K562 (cell line): Measurements from ENCODE around the gene P2RX3. TPM values are rescaled to one million over a fixed set of nuclear protein-coding genes. Genes with fewer than 3 reads are reported as not detected.

ENCODE experiments used
- IFI16 ChIP-seq: fragments of 250-450 bp; sonication (Bioruptor Pico); IDR thresholded peaks from 2 replicates; pipeline ENCODE4 v2.1.2; 2022; ENCODE audit warnings: mild to moderate bottlenecking, inconsistent platforms
- ZNF583 ChIP-seq: fragments of 250-450 bp; sonication (Bioruptor Pico); IDR thresholded peaks from 2 replicates; pipeline ENCODE4 v1.4.0; 2020
- polyA plus RNA-seq, 8 experiments: library from polyadenylated mRNA; depleted of rRNA in 4 of 8; stranded (reverse) in 5 of 8; unstranded in 3 of 8; fragments of >200 nt; fragmentation: Nextera tagmentation in 2 of 8; fragmentation: Illumina TruSeq in 1 of 8; extraction: Ambion mirVana in 2 of 8; extraction: Trizol in 1 of 8; gene quantifications; 2 replicates each; pipeline versions ENCODE4 v1.2.1 to v1.2.3, GENCODE V29; 2011 to 2014; ENCODE audit warnings: inconsistent platforms in 1 of 8, missing spikeins in 1 of 8
- total RNA-seq, 7 experiments: library from RNA; depleted of rRNA in 6 of 7; stranded (reverse); fragments of >200 nt in 6 of 7; fragmentation: Illumina TruSeq in 2 of 7; extraction: Trizol in 2 of 7; gene quantifications; 2 replicates each; pipeline versions ENCODE4 v1.2.1 to v1.2.3, GENCODE V29; 2011 to 2021; ENCODE audit warnings: low replicate concordance in 1 of 7
- TF ChIP-seq, protein P1 (sequence below): fragments of 200-600 bp; sonication (generic); IDR thresholded peaks from one replicate; pipeline ENCODE4 v1.6.1; 2012; ENCODE audit warnings: mild to moderate bottlenecking, low read depth, low read length, inconsistent platforms

P2RX3 gene
- total and polyA plus RNA-seq, 9 of the 15 experiments (the other 6 are each of a cell fraction or from before 2014, with no cell fraction given) = not detected

DNA sequence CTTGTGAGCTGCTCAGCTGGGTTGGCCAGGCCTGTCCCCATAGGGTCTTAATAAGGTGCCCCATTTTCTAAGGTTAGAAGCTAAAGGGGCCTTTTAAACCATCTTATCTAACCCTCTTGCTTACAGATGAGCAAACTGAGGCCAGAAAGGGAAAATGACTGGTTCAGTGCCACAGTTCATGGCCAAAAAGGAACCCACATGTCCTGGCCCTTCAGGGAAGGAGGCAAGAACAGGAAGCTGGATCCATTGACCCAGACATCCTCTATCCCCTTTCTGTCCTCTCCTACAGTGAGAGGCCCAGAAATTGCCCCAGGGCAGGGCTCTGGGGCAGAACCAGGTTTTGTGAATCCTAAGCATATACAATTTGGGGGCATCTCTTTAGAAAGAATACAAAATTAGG lies 32.8 kb downstream of the P2RX3 start (continued):
- TF ChIP-seq, protein P1, sequence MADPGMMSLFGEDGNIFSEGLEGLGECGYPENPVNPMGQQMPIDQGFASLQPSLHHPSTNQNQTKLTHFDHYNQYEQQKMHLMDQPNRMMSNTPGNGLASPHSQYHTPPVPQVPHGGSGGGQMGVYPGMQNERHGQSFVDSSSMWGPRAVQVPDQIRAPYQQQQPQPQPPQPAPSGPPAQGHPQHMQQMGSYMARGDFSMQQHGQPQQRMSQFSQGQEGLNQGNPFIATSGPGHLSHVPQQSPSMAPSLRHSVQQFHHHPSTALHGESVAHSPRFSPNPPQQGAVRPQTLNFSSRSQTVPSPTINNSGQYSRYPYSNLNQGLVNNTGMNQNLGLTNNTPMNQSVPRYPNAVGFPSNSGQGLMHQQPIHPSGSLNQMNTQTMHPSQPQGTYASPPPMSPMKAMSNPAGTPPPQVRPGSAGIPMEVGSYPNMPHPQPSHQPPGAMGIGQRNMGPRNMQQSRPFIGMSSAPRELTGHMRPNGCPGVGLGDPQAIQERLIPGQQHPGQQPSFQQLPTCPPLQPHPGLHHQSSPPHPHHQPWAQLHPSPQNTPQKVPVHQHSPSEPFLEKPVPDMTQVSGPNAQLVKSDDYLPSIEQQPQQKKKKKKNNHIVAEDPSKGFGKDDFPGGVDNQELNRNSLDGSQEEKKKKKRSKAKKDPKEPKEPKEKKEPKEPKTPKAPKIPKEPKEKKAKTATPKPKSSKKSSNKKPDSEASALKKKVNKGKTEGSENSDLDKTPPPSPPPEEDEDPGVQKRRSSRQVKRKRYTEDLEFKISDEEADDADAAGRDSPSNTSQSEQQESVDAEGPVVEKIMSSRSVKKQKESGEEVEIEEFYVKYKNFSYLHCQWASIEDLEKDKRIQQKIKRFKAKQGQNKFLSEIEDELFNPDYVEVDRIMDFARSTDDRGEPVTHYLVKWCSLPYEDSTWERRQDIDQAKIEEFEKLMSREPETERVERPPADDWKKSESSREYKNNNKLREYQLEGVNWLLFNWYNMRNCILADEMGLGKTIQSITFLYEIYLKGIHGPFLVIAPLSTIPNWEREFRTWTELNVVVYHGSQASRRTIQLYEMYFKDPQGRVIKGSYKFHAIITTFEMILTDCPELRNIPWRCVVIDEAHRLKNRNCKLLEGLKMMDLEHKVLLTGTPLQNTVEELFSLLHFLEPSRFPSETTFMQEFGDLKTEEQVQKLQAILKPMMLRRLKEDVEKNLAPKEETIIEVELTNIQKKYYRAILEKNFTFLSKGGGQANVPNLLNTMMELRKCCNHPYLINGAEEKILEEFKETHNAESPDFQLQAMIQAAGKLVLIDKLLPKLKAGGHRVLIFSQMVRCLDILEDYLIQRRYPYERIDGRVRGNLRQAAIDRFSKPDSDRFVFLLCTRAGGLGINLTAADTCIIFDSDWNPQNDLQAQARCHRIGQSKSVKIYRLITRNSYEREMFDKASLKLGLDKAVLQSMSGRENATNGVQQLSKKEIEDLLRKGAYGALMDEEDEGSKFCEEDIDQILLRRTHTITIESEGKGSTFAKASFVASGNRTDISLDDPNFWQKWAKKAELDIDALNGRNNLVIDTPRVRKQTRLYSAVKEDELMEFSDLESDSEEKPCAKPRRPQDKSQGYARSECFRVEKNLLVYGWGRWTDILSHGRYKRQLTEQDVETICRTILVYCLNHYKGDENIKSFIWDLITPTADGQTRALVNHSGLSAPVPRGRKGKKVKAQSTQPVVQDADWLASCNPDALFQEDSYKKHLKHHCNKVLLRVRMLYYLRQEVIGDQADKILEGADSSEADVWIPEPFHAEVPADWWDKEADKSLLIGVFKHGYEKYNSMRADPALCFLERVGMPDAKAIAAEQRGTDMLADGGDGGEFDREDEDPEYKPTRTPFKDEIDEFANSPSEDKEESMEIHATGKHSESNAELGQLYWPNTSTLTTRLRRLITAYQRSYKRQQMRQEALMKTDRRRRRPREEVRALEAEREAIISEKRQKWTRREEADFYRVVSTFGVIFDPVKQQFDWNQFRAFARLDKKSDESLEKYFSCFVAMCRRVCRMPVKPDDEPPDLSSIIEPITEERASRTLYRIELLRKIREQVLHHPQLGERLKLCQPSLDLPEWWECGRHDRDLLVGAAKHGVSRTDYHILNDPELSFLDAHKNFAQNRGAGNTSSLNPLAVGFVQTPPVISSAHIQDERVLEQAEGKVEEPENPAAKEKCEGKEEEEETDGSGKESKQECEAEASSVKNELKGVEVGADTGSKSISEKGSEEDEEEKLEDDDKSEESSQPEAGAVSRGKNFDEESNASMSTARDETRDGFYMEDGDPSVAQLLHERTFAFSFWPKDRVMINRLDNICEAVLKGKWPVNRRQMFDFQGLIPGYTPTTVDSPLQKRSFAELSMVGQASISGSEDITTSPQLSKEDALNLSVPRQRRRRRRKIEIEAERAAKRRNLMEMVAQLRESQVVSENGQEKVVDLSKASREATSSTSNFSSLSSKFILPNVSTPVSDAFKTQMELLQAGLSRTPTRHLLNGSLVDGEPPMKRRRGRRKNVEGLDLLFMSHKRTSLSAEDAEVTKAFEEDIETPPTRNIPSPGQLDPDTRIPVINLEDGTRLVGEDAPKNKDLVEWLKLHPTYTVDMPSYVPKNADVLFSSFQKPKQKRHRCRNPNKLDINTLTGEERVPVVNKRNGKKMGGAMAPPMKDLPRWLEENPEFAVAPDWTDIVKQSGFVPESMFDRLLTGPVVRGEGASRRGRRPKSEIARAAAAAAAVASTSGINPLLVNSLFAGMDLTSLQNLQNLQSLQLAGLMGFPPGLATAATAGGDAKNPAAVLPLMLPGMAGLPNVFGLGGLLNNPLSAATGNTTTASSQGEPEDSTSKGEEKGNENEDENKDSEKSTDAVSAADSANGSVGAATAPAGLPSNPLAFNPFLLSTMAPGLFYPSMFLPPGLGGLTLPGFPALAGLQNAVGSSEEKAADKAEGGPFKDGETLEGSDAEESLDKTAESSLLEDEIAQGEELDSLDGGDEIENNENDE = no peak
- no peak for TF ChIP-seq ZNF583 (CRISPR knock-in tag)
- no peak for TF ChIP-seq IFI16 (CRISPR knock-in tag)
